NT2/D1 (cell line): ENCODE data around the gene CELF4.

Experiments
- SUZ12 ChIP-seq: IDR thresholded peaks from 2 replicates; pipeline ENCODE4 v1.6.1; 2011; ENCODE audit not compliant: insufficient read length, insufficient read depth; ENCODE audit errors: extremely low read depth
- YY1 ChIP-seq: IDR thresholded peaks from 2 replicates; pipeline ENCODE4 v1.6.1; 2011; ENCODE audit not compliant: insufficient read length, insufficient read depth
- ZNF274 ChIP-seq: IDR thresholded peaks from 2 replicates; pipeline ENCODE4 v1.6.1; 2011; ENCODE audit warnings: mild to moderate bottlenecking, low read depth, low read length

GRCh38 chr18:37302519-37302918, 263.1 kb downstream of the CELF4 start:
- no peak for TF ChIP-seq SUZ12
- no peak for TF ChIP-seq YY1
- no peak for TF ChIP-seq ZNF274
